NCI-H1694 treated with DMSO at 0.1 percent for 48 hours (cell line): ENCODE results near the gene CDH23.
"Not testable (repeated sequence)": the region's sequence is repeated elsewhere in the genome, so short reads cannot be mapped to it uniquely, and the experiment has no call there.

ENCODE experiments used
- DNase-seq: peaks from one replicate; lab custom pipeline; 2025; lab: John Stamatoyannopoulos, UW

Gene CDH23

DNA sequence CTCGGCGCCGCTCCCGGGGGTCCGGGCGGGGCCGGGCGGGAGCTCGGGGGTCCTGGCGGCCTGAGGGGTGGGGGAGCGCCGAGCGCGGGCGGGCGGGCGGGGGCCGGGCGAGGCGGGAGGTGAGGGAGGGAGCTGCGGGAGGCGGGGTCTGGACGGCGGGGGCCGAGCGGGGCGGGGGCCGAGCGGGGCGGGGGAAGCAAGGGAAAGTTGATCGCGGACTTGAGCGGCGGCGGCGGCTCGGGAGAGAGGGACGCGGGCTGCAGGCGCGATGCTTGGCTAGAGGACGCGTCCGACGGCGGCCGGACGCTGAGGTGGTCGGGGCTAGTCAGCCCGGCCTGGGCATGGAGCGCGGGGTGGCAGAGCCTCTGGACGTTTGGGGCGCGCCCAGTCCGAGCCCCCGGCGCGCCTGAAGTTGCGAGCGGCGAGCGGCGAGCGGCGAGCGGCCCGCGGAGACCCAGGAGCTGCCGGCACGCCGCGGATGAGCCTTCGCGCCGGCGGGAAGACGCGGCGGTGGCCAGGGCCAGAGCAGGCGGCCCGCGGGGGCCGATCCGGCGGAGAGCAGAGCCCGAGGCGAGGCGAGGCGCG, at the start of gene CDH23:
CDH23 (plus strand) TSS at position 210 of the 585 bp plus-strand sequence. CDS start 42,912 bp downstream, outside the sequence.
- no peak for DNase-seq

DNA sequence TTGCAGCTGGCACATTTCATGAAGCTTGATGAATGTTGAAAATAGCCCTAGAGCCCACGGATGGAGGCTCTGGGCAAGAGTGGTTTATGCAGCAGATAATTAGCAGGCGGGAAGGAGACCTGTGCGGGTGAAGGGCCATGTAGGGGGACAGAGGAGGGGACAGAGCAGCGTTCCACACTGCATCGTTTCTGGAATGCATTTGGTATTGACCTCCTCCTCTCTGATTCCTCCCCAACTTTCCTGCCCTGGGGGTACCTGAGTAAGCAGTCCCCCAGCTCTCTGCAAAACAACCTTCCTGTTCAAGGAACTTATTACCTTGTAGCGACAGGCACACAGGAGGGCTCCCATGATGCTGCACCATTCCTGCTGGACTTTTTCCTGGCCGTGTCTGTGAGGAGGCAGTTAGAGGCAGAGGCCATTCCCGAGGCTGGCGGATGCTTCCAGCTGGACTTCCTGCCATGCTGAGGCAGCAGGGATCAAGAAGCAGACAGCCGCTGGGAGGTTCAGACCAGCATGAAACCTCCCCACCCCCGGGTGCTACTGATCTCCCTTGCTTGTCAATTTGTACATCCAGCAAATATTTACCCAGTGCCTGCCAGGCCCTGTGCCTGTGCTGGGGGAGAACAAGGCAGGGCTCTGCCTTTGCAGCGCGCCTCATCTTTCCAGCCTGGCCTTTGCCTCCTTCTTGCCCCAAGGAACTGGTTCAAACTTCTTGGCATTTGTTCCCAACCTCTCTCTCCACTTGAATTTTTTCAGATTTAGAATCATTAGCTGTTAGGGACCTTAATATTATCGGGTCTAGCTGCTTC, 48.9 kb upstream of the CDH23 start:
- DNase-seq: no peak

DNA sequence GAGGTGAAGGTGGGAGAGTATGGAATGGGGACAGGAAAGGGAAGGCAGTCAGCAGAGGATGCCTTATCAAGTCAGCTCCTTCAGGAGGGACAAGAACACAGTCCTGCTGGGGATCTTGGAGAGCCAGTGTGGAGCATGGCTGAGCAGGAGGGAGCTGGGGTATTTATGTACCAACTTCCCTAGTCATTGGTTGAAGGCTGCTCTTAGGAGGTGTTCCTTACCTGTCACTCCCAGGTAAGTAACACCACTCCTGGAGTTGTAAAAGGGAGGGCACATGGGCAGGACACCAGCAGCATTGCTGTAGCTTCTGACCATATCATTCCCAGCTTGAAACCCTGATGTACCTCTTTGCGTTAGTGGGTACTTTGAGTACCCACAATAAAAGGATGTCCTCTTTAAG, 47.9 kb upstream of the CDH23 start:
- DNase-seq: no peak

DNA sequence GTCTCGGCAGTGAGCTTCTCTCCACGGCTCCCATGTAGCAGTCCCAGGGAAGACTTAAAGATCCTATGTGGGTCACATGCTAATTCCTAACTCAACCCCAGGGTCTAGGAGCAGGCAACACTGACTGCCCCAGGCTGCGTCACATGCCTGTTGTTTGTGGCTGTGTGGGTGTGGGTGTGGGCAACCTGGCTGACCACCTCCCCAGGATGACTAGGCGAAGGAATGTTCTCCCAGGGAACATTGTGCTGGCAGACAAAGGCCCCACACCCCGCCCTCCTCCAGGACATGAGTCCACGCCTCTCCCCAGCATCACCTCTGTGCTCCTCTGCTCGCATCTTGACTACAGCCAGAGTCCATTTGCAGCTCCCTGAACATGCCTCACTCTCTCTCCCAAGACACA, 47.3 kb upstream of the CDH23 start:
- no peak for DNase-seq

DNA sequence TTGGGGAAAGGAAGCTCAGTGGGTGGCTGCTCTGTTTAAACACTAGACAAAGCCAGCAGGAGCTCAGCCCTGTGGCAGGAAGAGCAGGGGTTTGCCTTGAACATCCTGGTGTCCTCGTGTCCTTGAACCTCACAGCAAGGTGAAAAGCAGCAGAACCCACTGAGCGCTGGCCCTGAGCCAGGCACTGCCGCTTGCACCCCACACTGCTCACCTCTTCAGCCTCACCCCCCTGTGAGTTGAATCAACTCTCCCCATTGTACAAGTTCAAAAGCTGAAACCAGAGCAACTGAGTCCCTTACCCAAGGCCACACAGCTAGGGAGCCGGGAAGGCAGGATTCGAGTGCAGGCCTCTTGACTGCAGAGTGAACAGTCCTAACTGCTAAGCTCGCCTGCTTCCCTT, 45.6 kb upstream of the CDH23 start:
- DNase-seq: no peak

DNA sequence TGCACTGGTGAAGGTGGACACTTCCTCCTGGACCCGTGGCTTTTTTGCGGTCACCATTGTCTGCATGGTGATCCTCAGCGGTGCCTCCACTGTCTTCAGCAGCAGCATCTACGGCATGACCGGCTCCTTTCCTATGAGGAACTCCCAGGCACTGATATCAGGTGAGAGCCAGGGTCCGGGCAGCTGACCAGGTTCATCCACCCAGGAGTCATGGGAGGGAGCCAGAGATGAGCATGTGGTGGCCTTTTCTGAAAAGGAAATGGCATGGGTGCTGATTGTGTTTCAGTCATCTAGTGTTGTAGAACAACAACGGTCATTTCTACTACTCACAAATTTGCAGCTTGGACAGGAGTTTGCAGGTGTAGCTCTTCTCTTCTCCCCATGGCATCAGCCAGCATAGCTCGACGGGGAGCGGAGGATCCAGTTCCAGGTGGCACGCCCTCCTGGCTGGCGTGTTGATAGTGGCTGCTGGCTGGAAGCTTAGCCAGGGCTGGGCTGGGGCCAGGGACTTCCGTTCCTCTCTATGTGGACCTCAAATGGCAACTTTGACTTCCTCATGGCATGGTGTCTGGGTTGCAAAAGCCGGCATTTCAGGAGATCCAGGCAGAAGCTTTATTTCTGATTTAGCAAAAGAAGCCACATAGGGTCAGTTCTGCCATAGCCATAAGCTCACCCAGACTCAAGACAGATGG, 44.9 kb upstream of the CDH23 start:
- DNase-seq: no peak

DNA sequence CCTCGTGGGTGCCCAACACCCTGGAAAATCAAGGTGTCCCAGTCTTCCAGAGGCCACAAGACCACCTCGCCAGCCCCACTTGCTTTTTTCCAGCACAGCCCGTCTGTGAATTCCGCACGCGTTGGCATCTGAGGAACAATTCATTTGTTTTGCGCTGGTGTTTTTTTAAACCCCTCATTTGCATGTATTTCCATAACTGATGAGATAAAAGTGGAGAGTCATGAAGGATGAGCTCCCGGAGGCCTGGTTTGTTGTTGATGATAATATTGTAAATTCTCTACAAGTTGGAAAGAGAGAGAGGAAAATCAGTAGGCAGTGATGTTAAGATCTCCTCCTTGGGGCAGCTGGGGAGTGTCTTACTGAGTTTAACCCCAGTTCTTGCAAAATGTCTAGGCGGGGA, 43.1 kb upstream of the CDH23 start:
- DNase-seq: no peak

DNA sequence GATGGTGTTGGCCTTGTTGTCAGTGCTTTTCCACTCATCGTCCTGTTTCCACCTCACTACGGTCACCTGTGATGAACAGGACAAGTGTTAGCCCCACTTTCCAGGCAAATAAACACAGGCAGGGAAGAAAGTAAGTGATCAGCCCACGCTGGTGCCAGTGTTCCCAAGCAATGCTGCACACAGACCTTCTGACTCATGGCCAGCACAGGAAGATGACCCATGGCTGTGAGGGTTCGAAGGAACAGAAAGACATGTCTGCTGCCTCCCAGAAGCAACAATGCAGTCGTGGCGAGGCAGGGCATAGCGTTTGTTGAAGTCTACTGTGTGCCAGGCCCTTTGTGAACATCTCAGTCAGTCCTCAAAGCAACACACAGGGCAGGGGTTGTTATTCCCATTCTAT, 41.9 kb upstream of the CDH23 start:
- DNase-seq: no peak

DNA sequence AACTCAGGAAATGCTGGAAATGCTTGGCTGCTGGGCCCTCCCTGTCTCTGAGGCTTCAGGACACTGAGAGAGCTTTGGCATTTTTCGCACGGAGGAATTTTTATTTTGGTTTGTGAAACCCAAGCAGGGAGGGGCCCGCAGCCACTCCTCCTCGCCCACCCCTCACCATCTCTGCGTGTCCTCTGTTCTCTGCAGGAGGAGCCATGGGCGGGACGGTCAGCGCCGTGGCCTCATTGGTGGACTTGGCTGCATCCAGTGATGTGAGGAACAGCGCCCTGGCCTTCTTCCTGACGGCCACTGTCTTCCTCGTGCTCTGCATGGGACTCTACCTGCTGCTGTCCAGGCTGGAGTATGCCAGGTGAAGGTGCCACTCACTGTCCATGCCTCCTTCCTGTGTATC, 40.8 kb upstream of the CDH23 start:
- no peak for DNase-seq

DNA sequence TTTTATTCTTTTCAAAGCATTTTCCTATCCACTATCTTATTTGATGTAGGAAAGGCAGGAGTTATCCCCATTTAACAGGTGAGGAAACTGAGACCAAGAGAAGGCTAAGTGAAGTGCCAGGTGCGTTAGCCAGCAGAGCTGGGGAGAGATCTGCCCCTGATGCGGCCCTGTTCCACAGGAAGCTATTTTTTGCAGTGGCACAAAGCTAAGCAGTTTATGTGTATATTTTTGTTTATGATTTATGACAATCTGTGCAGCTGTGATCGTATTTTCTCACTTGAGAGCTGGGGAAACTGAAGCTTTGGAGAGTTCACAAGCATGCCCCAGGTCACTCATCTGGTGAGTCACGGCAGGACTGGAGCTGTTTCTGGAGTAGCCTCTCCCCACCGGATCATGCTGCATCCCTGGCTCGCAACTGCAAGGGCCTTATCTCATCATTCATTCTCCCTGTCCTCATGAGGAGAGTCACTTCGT, 38.9 kb upstream of the CDH23 start:
- DNase-seq: no peak

DNA sequence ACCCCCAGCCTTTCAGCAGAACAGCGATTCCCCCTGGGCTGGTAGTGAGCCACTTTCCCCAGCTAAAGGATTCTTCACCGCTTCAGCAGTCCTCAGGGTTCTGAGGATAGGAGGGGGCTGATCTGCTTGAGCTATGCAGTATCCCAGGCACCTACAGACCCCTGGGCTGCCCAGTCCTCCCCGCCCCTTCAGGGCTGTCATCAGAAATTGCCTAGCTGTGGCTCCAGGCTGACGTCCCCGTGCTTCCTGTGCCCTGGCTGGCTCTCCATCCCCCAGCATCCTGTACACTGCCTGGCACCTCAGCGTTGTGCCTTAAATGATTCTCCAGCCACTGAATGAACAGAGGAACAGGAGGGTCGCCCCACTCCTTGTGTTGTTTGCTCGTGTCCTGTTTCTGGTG, 38.4 kb upstream of the CDH23 start:
- DNase-seq: no peak

DNA sequence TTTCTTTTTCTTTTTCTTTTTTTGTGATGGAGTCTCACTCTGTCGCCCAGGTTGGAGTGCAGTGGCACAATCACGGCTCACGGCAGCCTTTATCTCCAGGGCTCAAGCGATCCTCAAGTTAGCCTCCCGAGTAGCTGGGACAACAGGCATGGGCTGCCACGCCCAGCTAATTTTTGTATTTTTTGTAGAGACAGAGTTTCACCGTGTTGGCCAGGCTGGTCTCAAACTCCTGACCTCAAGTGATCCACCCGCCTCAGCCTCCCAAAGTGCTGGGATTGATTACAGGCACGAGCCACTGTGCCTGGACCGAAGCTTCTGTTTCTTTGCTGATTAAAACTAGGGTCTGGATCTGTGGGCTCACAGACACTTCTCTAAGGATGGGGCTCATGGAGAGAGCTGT, 37.8 kb upstream of the CDH23 start:
- not testable (repeated sequence) for DNase-seq

DNA sequence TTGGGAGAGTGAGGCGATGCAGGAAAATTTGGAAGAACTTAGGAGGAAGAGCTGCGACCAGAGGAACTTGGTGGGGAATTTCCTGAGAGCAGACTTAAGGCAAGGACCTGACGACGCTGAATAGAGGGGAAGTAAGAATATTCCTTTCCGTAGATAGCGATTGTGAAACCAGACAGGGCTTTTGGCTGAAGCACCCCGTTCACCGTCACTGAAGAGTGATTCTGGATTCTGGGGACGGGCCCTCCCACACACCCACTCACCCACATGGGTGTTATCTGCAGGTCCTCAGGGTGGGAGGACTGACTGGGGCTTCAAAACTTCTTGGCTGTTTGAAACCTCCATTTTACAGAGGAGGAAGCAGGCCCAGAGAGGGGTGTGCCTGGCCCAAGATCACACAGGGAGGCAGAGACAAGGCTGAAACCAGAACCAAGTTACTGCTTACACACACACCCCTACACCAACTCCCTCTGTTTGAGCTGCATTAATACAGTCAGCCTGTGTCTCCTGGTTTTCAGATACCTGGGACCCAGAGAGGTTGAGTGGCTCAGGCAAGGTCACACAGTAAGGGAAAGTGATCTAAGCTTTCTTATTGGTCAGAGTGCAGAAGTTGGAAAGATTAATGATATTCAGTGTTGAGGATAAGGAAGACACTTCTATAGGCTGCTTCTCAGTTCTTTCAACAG, 37.2 kb upstream of the CDH23 start:
- DNase-seq: no peak

DNA sequence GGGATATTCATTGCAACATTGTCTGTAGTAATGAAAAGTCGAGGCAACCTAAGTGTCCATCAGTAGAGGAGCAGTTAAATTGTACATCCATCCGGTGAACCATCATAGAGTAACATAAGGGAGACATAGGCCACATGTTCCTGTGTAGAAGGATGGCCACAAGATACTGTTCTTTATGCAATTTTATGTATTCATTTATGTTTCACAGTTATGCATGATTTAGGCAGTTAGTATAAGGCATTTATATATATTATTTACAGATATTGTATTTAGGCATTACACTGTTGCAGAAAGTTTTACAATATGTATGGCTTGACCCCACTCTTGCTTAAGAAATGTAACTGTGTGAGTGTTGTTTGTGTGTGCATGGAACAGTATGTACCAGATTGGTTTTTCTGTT, 36.0 kb upstream of the CDH23 start:
- DNase-seq: no peak

DNA sequence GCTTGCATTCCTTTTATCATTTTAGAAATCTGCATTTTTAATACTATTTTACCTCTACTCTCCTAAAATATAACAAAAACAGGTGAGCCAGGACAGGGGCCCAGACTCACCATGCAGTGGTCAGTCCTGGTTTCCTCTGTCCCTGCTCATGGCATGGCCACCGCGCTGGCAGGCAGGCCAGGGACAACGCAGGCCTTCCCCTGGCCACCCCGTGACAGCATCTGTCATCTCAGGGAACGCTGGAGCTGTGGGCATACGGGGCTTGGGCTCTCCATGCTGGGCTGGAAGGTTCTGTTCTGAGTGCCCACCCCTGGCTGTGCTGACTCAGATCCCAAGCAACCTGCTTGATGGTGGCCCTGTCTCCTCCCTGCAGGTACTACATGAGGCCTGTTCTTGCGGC, 35.1 kb upstream of the CDH23 start:
- no peak for DNase-seq

DNA sequence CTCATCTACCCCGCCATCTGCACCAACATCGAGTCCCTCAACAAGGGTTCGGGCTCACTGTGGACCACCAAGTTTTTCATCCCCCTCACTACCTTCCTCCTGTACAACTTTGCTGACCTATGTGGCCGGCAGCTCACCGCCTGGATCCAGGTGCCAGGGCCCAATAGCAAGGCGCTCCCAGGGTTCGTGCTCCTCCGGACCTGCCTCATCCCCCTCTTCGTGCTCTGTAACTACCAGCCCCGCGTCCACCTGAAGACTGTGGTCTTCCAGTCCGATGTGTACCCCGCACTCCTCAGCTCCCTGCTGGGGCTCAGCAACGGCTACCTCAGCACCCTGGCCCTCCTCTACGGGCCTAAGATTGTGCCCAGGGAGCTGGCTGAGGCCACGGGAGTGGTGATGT, 34.6 kb upstream of the CDH23 start:
- DNase-seq: no peak

DNA sequence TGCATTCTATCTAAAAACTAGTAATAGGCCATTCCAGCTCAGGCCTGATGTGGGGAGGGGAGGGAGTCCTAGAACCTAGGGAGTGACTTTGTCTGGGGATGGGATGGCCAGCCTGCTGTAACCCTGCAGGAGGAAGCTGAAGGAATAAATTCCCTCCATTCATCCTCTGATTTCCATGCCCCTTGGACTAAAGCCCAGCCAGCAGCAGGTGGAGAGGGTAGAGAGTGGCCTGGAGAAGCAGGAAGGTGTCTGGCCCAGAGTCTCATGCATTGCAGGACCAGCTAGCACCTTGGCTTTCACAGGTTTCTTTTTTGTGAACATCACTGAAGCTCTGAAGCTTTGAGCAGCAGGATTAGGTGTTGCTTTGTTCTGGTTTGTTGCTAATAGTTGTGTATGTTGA, 32.8 kb upstream of the CDH23 start:
- no peak for DNase-seq

DNA sequence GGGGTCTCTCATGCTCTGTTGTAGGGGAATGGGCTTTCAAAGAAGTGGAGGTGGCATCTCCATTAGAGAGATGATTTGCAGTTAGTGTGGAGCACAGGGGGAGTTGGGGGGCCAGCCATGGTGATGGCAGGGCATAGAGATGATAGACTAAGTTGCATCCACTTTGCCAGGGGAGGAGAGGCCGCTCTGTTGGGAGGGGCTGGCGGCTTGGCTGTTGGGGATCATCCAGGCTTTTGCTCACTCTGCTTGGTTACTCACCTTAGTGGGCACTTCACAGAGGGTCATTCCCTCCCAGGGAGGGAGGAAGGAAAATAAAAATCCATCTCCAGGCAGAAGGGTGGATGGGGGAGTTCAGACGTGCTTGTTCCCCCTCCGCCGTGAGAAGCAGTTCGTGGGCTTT, 31.4 kb upstream of the CDH23 start:
- DNase-seq: no peak

DNA sequence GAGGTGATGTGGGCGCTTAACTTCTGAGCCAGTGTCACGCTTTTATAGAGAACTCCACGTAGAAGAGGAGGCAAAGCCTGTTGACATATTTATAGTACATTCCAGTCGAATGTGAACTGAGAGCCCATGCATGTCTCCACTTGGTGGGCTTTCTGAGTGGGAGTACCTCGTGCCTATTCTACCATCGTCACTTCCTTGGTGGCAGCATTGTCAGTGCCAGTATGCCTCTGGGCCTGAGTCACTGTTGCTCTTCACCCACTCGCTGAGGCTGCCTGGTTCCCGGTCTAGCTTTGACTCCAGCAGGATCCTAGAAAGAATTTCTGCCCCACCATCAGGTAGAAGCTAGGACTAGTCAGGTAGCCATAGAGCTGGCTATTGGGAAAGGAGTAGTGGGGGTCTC, 30.0 kb upstream of the CDH23 start:
- DNase-seq: no peak

DNA sequence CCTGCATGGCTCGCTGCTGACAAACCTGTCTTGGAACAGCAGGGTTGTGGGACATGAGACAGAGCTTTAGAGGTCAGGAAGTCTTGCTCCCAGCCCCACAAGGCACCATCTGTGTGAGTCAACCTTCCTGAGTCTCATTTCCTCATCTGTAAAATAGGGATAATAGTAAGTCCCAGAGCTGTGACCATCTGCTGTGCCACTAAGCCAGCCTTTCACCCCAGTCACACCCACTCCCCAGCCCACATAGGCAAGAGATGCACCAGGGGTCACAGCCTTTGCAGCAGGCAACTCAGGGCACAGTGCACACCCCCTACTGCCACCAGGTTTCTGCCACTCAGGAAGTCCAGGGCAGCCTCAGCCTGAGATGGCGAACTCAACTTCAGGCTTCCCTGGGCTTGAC, 29.4 kb upstream of the CDH23 start:
- DNase-seq: no peak

DNA sequence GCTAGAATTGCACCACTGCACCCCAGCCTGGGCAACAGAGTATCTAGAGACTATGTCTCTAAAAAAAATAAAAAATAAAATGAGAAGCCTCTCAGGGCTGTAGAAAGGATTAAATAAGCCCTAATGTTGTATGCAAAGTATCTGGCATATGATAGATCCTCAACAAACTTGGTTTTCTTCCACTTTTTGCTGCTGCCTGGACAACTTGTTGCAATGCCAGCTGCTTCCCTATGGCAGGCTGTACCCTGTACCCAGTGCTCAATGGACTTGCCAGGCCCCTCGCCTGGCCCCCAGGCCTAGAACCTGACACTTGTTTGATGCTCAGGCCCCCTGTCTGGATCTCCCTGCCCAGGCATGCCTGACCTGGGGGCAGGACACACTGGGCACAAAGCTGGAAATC, 28.5 kb upstream of the CDH23 start:
- no peak for DNase-seq

DNA sequence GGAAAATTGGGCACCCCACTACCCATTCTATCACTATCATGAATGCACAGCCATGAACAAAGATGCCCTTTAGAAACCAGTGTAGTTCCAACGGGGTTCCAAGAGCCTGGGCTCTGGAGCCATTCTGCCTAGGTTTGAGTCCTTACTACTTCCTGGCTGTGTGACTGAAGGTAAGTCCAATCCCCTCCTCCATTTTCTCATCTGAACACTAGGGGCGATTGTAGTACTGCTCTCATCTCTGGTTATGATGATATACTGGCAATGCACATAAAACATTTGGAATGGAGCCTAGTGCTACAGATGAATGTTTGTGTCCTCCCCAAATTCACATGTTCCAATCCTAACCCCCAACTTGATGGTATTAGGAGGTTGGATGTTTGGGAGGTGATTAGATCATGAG, 28.1 kb upstream of the CDH23 start:
- DNase-seq: peak; percentile 7

DNA sequence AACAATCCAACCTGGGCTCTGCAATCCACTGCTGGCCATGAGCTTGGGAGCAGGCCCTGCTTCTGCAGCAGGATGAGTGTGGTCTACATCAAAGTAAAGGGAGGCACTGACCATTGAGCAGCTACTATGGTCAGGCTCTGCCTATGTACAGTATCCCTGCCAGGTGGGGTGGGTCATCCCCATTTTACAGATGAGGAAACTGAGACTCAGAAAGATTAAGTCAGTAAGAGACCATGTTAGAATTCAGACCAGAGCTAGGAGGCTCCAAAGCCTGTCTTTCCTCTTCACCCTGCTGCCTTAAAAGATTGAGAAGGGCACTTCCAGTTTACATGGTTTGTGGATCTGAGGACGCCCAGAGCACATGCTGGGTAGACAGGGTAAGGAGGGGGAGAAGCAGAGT, 27.1 kb upstream of the CDH23 start:
- DNase-seq: no peak
